Stimulated activated naive B cell treated with anti-CD40 and anti-IgM and Interleukin-4, amounts not matched to agents 10 μg/mL and 1 μg/mL and 100 μg/mL, for 72 hours (primary cell): ENCODE measurements around the gene CORIN.
A peak's percentile ranks its signal among the peaks of the same experiment; 100 is the strongest.

Experiments
- ATAC-seq, 2 donors: fragments of 150-1000 bp; cut with Tn5 transposase; replicated peaks; 2 replicates each; pipeline ENCODE4 v1.10.0; 2021; ENCODE audit warnings: moderate library complexity in 1 of 2
- DNase-seq: peaks from one replicate; pipeline ENCODE4 v3.0.0; 2021
- H3K27ac Mint-ChIP-seq: one replicate; pipeline ENCODE4 v1.8.0; 2022; ENCODE audit warnings: mild to moderate bottlenecking, mixed read lengths
- H3K27me3 Mint-ChIP-seq, 2 donors: one replicate each; pipeline ENCODE4 v1.8.0; 2022; ENCODE audit warnings: mixed read lengths in 2 of 2
- H3K36me3 Mint-ChIP-seq, 2 donors: one replicate each; pipeline ENCODE4 v1.8.0; 2022; ENCODE audit warnings: mixed read lengths in 2 of 2, mild to moderate bottlenecking in 1 of 2
- H3K4me1 Mint-ChIP-seq, 2 donors: one replicate each; pipeline ENCODE4 v1.8.0; 2022; ENCODE audit warnings: mixed read lengths in 2 of 2, mild to moderate bottlenecking in 1 of 2
- H3K4me3 Mint-ChIP-seq, 2 donors: one replicate each; pipeline ENCODE4 v1.8.0; 2022; ENCODE audit warnings: mild to moderate bottlenecking in 2 of 2, mixed read lengths in 2 of 2, moderate library complexity in 1 of 2
- H3K9me3 Mint-ChIP-seq, 2 donors: one replicate each; pipeline ENCODE4 v1.8.0; 2022; ENCODE audit warnings: mixed read lengths in 2 of 2, mild to moderate bottlenecking in 1 of 2

CORIN gene

GRCh38 chr4:47816748-47817147, 21.1 kb downstream of the CORIN start:
- DNase-seq (no peak), ATAC-seq (no peak)
- H3K4me3 Mint-ChIP-seq = no peak overlapping the region
- H3K9me3 Mint-ChIP-seq = no peaks in the 10 kb centered on the region
- peaks cover 0 to 15% of the 10 kb centered on the region in 2 donors for H3K27me3 Mint-ChIP-seq
- no peak overlapping the region for H3K27ac Mint-ChIP-seq
- H3K36me3 Mint-ChIP-seq = no peaks in the 10 kb centered on the region
- no peaks in the 10 kb centered on the region for H3K4me1 Mint-ChIP-seq

DNA sequence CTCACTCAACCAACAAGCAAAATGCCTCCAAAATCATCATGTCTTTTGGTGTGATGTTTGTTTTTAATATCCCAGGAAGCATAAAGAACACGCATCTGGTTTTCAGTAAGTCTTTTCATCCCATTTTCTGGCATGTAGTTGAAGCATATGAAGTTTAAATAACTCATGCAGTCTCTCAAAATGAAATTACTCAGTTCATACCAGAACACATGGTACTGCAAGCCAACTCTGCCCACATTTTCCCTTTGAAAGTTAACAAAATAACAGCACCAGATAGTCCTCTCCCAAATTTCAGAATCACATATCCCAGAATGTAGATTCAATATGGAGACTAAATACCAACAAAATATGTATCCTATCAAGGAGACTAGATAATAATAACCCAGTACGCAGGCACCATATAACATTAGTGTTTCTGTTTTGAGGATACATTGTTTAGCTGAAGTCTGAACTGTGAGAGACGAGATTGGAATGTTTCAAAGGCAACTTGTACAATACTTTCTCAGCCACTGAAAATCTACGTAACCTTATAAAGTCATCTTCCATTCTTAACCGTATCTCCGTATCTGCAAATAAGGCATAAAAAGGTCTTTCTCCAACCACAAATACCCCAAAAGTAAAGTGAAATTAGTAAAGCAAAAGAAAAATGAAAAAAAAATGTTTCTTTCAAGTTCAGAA, 23.1 kb downstream of the CORIN start:
- DNase-seq (no peak), ATAC-seq (no peak)
- Mint-ChIP-seq H3K9me3 (no peaks in the 10 kb centered on the region), H3K4me3 (no peak overlapping the region), H3K36me3 (no peaks in the 10 kb centered on the region), H3K4me1 (no peaks in the 10 kb centered on the region), H3K27ac (no peak overlapping the region), H3K27me3 (peaks cover 4 to 15% of the 10 kb centered on the region in 2 donors)

GRCh38 chr4:47809654-47810203, 28.1 kb downstream of the CORIN start:
- DNase-seq = no peak
- no peak overlapping the region for H3K27ac Mint-ChIP-seq
- ATAC-seq = no peak
- no peaks in the 10 kb centered on the region for H3K36me3 Mint-ChIP-seq
- no peak overlapping the region for H3K4me3 Mint-ChIP-seq
- peaks cover 4 to 7% of the 10 kb centered on the region in 2 donors for H3K27me3 Mint-ChIP-seq
- no peaks in the 10 kb centered on the region for H3K9me3 Mint-ChIP-seq
- H3K4me1 Mint-ChIP-seq = no peaks in the 10 kb centered on the region

GRCh38 chr4:47804598-47804997, 33.3 kb downstream of the CORIN start:
- ATAC-seq (no peak), DNase-seq (no peak)
- Mint-ChIP-seq H3K4me3 (no peak overlapping the region), H3K27me3 (peaks cover 0 to 3% of the 10 kb centered on the region in 2 donors), H3K4me1 (no peaks in the 10 kb centered on the region), H3K9me3 (peaks cover 0 to 3% of the 10 kb centered on the region in 2 donors), H3K36me3 (no peaks in the 10 kb centered on the region), H3K27ac (no peak overlapping the region)

DNA sequence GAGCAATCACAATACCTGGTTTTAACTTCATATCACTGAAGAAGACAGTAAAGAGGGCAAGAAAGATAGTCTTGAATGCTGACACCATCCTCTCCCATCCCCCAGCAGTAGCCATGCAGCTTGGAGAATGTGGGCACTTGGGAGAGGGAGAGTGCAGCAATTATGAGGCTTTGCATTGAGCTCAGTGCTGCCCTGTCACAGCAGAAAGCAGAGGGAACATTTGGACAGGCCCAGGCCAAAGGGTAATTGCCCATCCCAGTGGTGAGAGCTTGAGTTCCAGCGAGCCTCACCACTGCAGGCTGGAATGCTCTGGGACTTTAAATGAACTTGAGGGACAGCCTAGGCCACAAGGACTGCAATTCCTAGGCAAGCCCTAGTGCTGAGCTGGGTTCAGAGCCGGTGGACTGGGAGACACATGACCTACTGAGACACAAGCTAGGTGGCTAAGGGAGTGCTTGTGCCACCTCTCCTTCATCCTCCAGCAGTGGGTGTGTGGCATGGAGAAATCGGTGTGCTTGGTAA, 36.3 kb downstream of the CORIN start:
- Mint-ChIP-seq H3K9me3 (peaks cover 0 to 3% of the 10 kb centered on the region in 2 donors), H3K4me1 (no peaks in the 10 kb centered on the region), H3K4me3 (no peak overlapping the region), H3K27me3 (peaks cover 3 to 5% of the 10 kb centered on the region in 2 donors), H3K27ac (no peak overlapping the region), H3K36me3 (no peaks in the 10 kb centered on the region)
- ATAC-seq (no peak), DNase-seq (no peak)

DNA sequence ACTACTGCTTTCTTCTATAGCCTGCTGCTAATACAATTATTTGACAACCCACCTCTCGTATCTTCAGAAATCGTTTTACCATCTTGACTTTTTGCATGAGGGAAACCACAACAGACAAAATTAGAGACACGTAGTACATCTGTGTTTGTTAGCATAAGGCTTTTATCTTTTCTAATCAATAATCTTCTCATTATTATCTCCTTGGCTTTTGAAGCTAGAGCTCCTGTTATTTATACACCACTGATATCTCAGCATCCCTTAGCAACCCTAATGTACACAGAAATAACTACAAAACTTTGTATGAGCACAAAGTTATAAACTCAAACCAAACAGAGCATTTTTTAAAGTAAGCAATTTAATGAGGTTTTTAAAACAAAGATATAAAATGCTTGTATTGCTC, 39.7 kb downstream of the CORIN start:
- Mint-ChIP-seq H3K9me3 (no peaks in the 10 kb centered on the region), H3K27ac (no peak overlapping the region), H3K4me3 (no peak overlapping the region), H3K36me3 (no peaks in the 10 kb centered on the region), H3K27me3 (peaks cover 13 to 15% of the 10 kb centered on the region in 2 donors), H3K4me1 (no peaks in the 10 kb centered on the region)
- no peak for DNase-seq
- ATAC-seq = no peak

DNA sequence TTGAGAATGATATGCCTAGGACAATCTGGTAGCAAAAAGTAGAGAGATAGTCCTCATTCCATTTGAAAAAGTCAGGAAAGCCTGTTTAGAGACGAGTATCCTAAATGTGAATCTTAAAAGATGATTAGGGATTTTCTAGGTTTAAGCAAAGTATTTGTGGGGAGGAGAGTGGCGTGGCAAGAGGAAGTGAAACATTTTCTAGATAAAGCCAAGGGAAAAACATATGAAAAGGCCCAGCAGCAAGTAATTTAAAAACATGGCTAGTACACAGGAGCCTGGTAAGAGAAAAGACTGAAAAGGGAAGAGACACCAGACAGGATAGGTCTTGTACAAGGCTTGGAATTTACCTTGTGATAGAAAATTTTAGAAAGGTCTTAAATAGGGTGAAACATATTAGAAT, 45.9 kb downstream of the CORIN start:
- H3K27ac Mint-ChIP-seq = no peak overlapping the region
- H3K27me3 Mint-ChIP-seq = peaks cover 9 to 14% of the 10 kb centered on the region in 2 donors
- peaks cover 0 to 3% of the 10 kb centered on the region in 2 donors for H3K9me3 Mint-ChIP-seq
- peak; percentile 48 to 57 for ATAC-seq
- DNase-seq = no peak
- no peak overlapping the region for H3K4me3 Mint-ChIP-seq
- H3K36me3 Mint-ChIP-seq = no peaks in the 10 kb centered on the region
- peaks cover 0 to 4% of the 10 kb centered on the region in 2 donors for H3K4me1 Mint-ChIP-seq

- Mint-ChIP-seq H3K4me1 (peaks cover 0 to 4% of the 10 kb centered on the region in 2 donors), H3K27ac (no peak overlapping the region), H3K36me3 (no peaks in the 10 kb centered on the region), H3K27me3 (peaks cover 6 to 8% of the 10 kb centered on the region in 2 donors), H3K4me3 (no peak overlapping the region), H3K9me3 (peaks cover 0 to 3% of the 10 kb centered on the region in 2 donors)
- DNase-seq (no peak), ATAC-seq (no peak)
Observed at GRCh38 chr4:47790105-47790504, 47.8 kb downstream of the CORIN start.

- H3K36me3 Mint-ChIP-seq = no peaks in the 10 kb centered on the region
- ATAC-seq = no peak
- DNase-seq = no peak
- peaks cover 0 to 3% of the 10 kb centered on the region in 2 donors for H3K9me3 Mint-ChIP-seq
- no peak overlapping the region for H3K27ac Mint-ChIP-seq
- H3K27me3 Mint-ChIP-seq = no peaks in the 10 kb centered on the region
- H3K4me1 Mint-ChIP-seq = peaks cover 0 to 4% of the 10 kb centered on the region in 2 donors
- no peak overlapping the region for H3K4me3 Mint-ChIP-seq
Observed at GRCh38 chr4:47788126-47788525, 49.7 kb downstream of the CORIN start.

DNA sequence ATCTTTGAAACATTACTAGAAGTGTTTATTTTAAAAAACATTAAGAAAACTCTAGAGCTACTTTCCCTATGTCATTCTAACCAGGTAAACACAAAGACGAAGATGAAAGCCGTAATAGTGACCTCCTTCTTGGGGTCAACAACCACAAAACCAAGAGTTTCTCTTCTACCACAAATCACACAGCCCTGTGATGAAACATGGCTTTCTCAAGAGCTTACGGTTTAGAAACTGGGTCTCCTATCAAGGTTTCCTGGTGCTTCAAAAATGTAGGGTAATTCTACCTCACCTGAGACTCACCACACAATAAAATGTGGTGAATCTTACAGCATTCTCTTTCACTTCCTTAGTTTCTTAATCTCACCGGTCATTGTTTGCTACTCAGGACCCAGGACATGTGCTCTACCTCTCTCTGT, 50.9 kb downstream of the CORIN start:
- H3K27ac Mint-ChIP-seq = no peak overlapping the region
- no peaks in the 10 kb centered on the region for H3K36me3 Mint-ChIP-seq
- H3K4me1 Mint-ChIP-seq = peaks cover 0 to 2% of the 10 kb centered on the region in 2 donors
- DNase-seq = no peak
- no peak overlapping the region for H3K4me3 Mint-ChIP-seq
- peak in 1 of 2 donors; percentile 42 for ATAC-seq
- H3K9me3 Mint-ChIP-seq = peaks cover 0 to 3% of the 10 kb centered on the region in 2 donors
- no peaks in the 10 kb centered on the region for H3K27me3 Mint-ChIP-seq

GRCh38 chr4:47785153-47785552, 52.7 kb downstream of the CORIN start:
- DNase-seq = no peak
- Mint-ChIP-seq H3K9me3 (peaks cover 0 to 2% of the 10 kb centered on the region in 2 donors), H3K27ac (no peak overlapping the region), H3K4me1 (no peaks in the 10 kb centered on the region), H3K27me3 (no peaks in the 10 kb centered on the region), H3K36me3 (no peaks in the 10 kb centered on the region), H3K4me3 (no peak overlapping the region)
- no peak for ATAC-seq

DNA sequence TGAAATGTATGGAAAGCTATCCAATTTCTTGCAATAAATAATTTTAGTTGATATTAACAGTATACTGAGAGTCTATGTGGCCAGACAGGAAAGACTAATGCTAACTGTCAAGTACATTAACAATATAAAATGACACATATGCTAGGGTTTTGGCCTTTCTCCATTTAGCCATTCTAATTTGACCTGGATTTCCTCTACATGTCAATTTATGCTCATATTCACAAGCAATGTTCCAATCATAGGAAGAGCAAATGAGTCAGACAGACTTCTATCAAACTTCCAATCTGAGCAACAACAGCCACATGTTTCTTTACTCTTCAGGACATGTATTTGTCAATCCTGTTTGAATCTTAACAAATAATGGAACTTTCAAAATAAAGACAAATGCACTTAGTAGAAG, 53.6 kb downstream of the CORIN start:
- Mint-ChIP-seq H3K27me3 (no peaks in the 10 kb centered on the region), H3K4me3 (no peak overlapping the region), H3K4me1 (no peaks in the 10 kb centered on the region), H3K9me3 (peaks cover 0 to 2% of the 10 kb centered on the region in 2 donors), H3K27ac (no peak overlapping the region), H3K36me3 (no peaks in the 10 kb centered on the region)
- DNase-seq = no peak
- ATAC-seq = no peak

DNA sequence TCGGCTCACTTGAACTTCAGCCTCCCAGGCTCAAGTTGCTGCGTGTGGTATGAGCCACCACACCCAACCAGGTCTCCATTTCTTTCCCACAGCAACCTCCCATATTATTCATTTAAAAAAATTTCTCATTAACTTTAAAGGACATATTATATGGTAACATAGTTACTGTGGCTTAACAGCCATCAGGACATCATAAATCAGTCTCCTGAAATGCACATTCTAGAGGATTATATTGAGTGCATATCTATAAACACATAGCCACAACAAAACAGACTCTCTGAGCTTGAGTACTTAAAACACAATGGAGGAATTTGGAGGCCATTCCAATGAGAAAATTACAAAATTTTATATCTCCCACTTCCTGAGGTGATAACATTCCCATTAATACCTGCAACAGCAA, 61.5 kb downstream of the CORIN start:
- no peaks in the 10 kb centered on the region for H3K36me3 Mint-ChIP-seq
- no peak for ATAC-seq
- no peak overlapping the region for H3K27ac Mint-ChIP-seq
- H3K4me1 Mint-ChIP-seq = no peaks in the 10 kb centered on the region
- peaks cover 0 to 3% of the 10 kb centered on the region in 2 donors for H3K9me3 Mint-ChIP-seq
- peaks cover 0 to 18% of the 10 kb centered on the region in 2 donors for H3K27me3 Mint-ChIP-seq
- DNase-seq = no peak
- no peak overlapping the region for H3K4me3 Mint-ChIP-seq

- Mint-ChIP-seq H3K27me3 (peaks cover 0 to 18% of the 10 kb centered on the region in 2 donors), H3K4me1 (no peaks in the 10 kb centered on the region), H3K27ac (no peak overlapping the region), H3K36me3 (no peaks in the 10 kb centered on the region), H3K4me3 (no peak overlapping the region), H3K9me3 (peaks cover 0 to 4% of the 10 kb centered on the region in 2 donors)
- DNase-seq (no peak), ATAC-seq (no peak)
Observed at GRCh38 chr4:47774079-47774478, 63.8 kb downstream of the CORIN start.

DNA sequence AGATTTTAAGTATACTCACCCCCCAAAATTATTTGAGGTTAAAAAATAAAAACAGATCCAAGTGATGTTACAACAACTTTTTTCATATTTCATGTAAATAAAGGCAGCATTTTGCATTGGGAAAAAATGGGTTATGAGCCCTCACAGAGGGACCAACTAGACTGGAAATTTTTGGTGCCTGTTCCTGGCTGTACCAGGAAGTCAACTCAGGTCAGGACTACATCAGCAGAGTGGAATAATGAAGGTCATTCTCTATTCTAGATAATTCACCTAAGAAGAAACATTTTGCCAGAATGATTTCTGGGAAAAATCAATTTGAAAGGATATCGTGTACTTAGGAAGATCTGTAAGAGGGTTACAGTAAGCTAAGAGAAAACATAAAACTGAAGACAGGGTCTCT, 66.8 kb downstream of the CORIN start:
- ATAC-seq (no peak), DNase-seq (no peak)
- peaks cover 0 to 6% of the 10 kb centered on the region in 2 donors for H3K9me3 Mint-ChIP-seq
- no peak overlapping the region for H3K4me3 Mint-ChIP-seq
- no peak overlapping the region for H3K27ac Mint-ChIP-seq
- peaks cover 10 to 19% of the 10 kb centered on the region in 2 donors for H3K27me3 Mint-ChIP-seq
- H3K36me3 Mint-ChIP-seq = no peaks in the 10 kb centered on the region
- no peaks in the 10 kb centered on the region for H3K4me1 Mint-ChIP-seq
